Parathyroid adenoma (tissue), 2 donors: ENCODE data around the gene KCNJ15.

Experiments used
- H2AFZ ChIP-seq: fragments of 300-600 bp; sonication (generic); one replicate; pipeline ENCODE4 v1.7.0; 2017; ENCODE audit warnings: antibody characterized with exemption, mild to moderate bottlenecking
- H3K27ac ChIP-seq: fragments of 300-600 bp; sonication (generic); one replicate; pipeline ENCODE4 v1.7.0; 2017
- H3K27me3 ChIP-seq: fragments of 300-600 bp; sonication (generic); one replicate; pipeline ENCODE4 v1.7.0; 2017; ENCODE audit warnings: low read length; ENCODE audit not compliant: control insufficient read depth, insufficient read depth
- H3K36me3 ChIP-seq: fragments of 300-600 bp; sonication (generic); one replicate; pipeline ENCODE4 v1.7.0; 2017; ENCODE audit warnings: low read length; ENCODE audit not compliant: control insufficient read depth, insufficient read depth
- H3K4me1 ChIP-seq: fragments of 300-600 bp; sonication (generic); one replicate; pipeline ENCODE4 v1.7.0; 2017; ENCODE audit warnings: control low read depth
- H3K4me2 ChIP-seq: fragments of 300-600 bp; sonication (generic); one replicate; pipeline ENCODE4 v1.7.0; 2017; ENCODE audit warnings: low read length
- H3K4me3 ChIP-seq: fragments of 300-600 bp; sonication (generic); one replicate; pipeline ENCODE4 v1.7.0; 2017; ENCODE audit warnings: low read depth, low read length
- H3K79me2 ChIP-seq: fragments of 300-600 bp; sonication (generic); one replicate; pipeline ENCODE4 v1.7.0; 2017; ENCODE audit warnings: control low read depth
- H3K9ac ChIP-seq: fragments of 300-600 bp; sonication (generic); one replicate; pipeline ENCODE4 v1.7.0; 2017; ENCODE audit warnings: mild to moderate bottlenecking
- H3K9me3 ChIP-seq: fragments of 300-600 bp; sonication (generic); one replicate; pipeline ENCODE4 v1.7.0; 2017; ENCODE audit warnings: low read length; ENCODE audit not compliant: control insufficient read depth
- CTCF ChIP-seq: fragments of 300-600 bp; sonication (generic); IDR thresholded peaks from one replicate; pipeline ENCODE4 v1.7.0; 2017; ENCODE audit warnings: antibody characterized with exemption, mild to moderate bottlenecking
- donor health status: primary hyperparathyroidism.

KCNJ15 gene

GRCh38 chr21:38321568-38321967 lies 64.8 kb downstream of the KCNJ15 start:
- no peak overlapping the region for H3K27ac ChIP-seq
- no peak overlapping the region for H3K4me2 ChIP-seq
- H2AFZ ChIP-seq = no peak overlapping the region
- no peaks in the 10 kb centered on the region for H3K36me3 ChIP-seq
- TF ChIP-seq CTCF = no peak
- H3K4me1 ChIP-seq = no peaks in the 10 kb centered on the region
- H3K4me3 ChIP-seq = no peak overlapping the region
- no peaks in the 10 kb centered on the region for H3K9me3 ChIP-seq
- no peaks in the 10 kb centered on the region for H3K79me2 ChIP-seq
- no peak overlapping the region for H3K9ac ChIP-seq
- H3K27me3 ChIP-seq = peaks cover 3% of the 10 kb centered on the region

DNA sequence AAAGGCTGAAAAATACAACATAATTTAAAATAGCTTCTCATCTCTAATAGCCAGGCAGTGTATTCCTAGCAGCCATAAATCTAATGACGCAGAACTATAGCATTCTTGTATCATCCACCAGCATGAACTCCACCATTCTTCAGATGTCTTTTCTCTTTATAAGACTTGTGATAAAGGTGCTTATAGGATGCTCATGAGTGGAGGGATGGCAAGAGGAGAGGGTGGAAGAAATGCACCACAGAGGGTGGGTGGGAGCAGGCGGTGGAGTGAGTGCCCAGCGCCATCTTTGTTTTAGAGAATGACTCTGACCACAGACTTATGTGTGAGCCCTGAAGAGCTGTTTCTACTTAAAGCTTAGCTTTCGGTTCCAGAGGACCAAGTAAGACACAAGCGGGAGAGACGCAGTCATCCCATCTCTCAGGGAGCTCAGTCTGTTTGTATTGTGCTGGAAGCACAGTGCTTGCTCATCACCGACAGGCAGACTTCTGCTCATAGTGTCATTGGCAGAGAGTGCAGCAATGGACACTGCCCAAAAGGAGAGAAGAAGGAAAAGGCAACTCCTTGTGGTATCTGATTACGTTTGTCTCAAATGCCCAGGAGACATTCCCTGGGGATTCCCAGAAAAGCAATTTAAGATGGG lies 65.6 kb downstream of the KCNJ15 start:
- Histone ChIP-seq H3K4me3 (no peak overlapping the region), H2AFZ (no peak overlapping the region), H3K4me1 (no peaks in the 10 kb centered on the region), H3K9ac (no peak overlapping the region), H3K27me3 (peaks cover 7% of the 10 kb centered on the region), H3K4me2 (no peak overlapping the region), H3K36me3 (no peaks in the 10 kb centered on the region), H3K79me2 (no peaks in the 10 kb centered on the region), H3K9me3 (no peaks in the 10 kb centered on the region), H3K27ac (no peak overlapping the region)
- no peak for TF ChIP-seq CTCF

GRCh38 chr21:38323721-38324531 lies 67.1 kb downstream of the KCNJ15 start:
- Histone ChIP-seq H3K79me2 (no peaks in the 10 kb centered on the region), H3K36me3 (no peaks in the 10 kb centered on the region), H3K27ac (no peak overlapping the region), H2AFZ (no peak overlapping the region), H3K27me3 (peaks cover 7% of the 10 kb centered on the region), H3K9ac (no peak overlapping the region), H3K4me2 (no peak overlapping the region), H3K9me3 (no peaks in the 10 kb centered on the region), H3K4me1 (no peaks in the 10 kb centered on the region), H3K4me3 (no peak overlapping the region)
- no peak for TF ChIP-seq CTCF

DNA sequence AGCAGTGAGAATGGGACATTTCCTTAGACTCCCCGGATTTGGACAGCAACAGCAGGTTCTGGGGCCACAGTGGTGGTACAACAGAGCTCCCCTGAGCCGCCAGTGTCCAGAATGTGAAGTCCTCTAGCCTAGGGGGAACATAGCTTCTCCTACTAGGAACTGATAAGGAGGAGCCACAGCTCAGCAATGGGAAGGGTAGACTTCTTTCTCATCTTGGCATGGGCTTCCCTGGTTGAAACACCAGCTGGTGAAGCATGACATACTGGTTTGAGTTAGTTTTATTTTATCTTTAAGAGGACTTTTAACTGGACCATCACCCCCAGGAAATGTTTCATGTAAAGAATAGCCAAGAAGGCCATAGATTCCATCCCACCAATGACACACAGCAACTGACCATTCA lies 68.4 kb downstream of the KCNJ15 start:
- Histone ChIP-seq H3K4me3 (no peak overlapping the region), H3K27ac (no peak overlapping the region), H3K9ac (no peak overlapping the region), H3K4me2 (no peak overlapping the region), H3K9me3 (no peaks in the 10 kb centered on the region), H3K79me2 (no peaks in the 10 kb centered on the region), H3K4me1 (no peaks in the 10 kb centered on the region), H3K36me3 (no peaks in the 10 kb centered on the region), H3K27me3 (peaks cover 7% of the 10 kb centered on the region), H2AFZ (no peak overlapping the region)
- no peak for TF ChIP-seq CTCF
